Thyroid gland (tissue), 4 donors: ENCODE measurements around the gene HS3ST2.

ENCODE experiments used
- CTCF ChIP-seq, 6 experiments: fragments of 200-600 bp in 3 of 6; fragments of 450-650 bp in 3 of 6; sonication (generic) in 3 of 6; IDR thresholded peaks; one replicate each; pipeline ENCODE4 v1.5.1; 2016 to 2019; ENCODE audit warnings: antibody characterized with exemption in 6 of 6, mild to moderate bottlenecking in 2 of 6, inconsistent platforms in 1 of 6, moderate library complexity in 1 of 6
- POLR2A ChIP-seq, 2 donors: fragments of 450-650 bp; IDR thresholded peaks; one replicate each; pipeline ENCODE4 v1.6.1; 2017; ENCODE audit warnings: antibody characterized with exemption in 2 of 2, mild to moderate bottlenecking in 2 of 2, moderate library complexity in 1 of 2

- TF ChIP-seq POLR2A (IDR thresholded peaks at IDR 0.05) = no peak
- TF ChIP-seq CTCF (IDR thresholded peaks at IDR 0.05) = no peak
Observed at GRCh38 chr16:22874394-22874793, 60.4 kb downstream of the HS3ST2 start.
